ENCODE data around the gene AQP12B. TPM values are rescaled to one million over a fixed set of nuclear protein-coding genes. Genes with fewer than 3 reads are reported as not detected.

AQP12B gene
- total RNA-seq, 1 donor, result not detected

DNA sequence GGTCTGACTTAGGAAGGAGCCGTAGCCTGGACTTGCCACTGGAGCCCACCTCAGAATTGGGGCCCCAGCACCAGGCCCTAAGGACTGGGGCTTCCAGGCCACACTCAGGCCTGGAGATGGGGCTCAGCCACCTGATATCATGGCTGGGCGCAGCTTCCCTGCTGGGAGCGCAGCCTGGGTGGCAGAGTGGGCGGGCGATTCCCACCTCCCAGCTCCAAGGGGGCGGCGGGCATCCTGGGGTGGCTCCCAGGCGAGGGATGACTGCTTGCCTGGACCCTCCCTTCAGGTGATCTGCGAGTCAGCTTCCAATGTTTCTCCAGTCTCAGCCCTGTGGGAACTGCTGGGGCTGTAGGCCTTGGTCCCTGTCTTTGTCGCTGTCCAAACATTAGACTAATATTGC lies 37.3 kb downstream of the AQP12B start:
- TF ChIP-seq, protein P1, sequence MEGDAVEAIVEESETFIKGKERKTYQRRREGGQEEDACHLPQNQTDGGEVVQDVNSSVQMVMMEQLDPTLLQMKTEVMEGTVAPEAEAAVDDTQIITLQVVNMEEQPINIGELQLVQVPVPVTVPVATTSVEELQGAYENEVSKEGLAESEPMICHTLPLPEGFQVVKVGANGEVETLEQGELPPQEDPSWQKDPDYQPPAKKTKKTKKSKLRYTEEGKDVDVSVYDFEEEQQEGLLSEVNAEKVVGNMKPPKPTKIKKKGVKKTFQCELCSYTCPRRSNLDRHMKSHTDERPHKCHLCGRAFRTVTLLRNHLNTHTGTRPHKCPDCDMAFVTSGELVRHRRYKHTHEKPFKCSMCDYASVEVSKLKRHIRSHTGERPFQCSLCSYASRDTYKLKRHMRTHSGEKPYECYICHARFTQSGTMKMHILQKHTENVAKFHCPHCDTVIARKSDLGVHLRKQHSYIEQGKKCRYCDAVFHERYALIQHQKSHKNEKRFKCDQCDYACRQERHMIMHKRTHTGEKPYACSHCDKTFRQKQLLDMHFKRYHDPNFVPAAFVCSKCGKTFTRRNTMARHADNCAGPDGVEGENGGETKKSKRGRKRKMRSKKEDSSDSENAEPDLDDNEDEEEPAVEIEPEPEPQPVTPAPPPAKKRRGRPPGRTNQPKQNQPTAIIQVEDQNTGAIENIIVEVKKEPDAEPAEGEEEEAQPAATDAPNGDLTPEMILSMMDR (IDR thresholded peaks at IDR 0.05; ENCODE audit: insufficient read depth, low read depth, low read length), result no peak
- H3K4me3 ChIP-seq (ENCODE audit: low read depth, low read length), result no peak overlapping the region
- DNase-seq (ENCODE audit: low read depth), result no peak

DNA sequence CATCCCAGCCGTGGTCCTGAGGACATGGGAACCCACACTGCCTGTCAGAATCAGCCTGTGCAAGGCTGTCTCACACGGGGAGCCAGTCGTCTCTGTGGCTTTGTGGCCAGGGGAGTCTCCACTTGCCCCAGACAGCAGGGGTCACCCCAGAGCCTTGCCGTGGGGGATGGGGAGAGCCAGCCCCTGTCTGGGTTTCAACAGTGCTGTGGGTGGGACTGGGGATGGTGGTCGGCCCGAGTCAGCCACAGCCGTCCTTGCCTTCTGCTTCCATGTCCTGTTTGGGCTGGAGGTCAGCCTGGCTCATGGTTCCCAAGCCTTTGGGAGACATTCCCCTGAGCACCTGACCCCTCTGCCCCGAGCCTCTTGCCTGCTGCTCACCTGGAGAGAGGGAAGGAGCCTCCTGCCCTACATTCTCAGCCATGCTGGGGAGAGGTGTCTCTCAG lies 37.8 kb downstream of the AQP12B start:
- no peak for DNase-seq (ENCODE audit: low read depth)
- H3K4me3 ChIP-seq (ENCODE audit: low read depth, low read length), result no peak overlapping the region
- TF ChIP-seq, protein P1 (IDR thresholded peaks at IDR 0.05; ENCODE audit: insufficient read depth, low read depth, low read length), result no peak

DNA sequence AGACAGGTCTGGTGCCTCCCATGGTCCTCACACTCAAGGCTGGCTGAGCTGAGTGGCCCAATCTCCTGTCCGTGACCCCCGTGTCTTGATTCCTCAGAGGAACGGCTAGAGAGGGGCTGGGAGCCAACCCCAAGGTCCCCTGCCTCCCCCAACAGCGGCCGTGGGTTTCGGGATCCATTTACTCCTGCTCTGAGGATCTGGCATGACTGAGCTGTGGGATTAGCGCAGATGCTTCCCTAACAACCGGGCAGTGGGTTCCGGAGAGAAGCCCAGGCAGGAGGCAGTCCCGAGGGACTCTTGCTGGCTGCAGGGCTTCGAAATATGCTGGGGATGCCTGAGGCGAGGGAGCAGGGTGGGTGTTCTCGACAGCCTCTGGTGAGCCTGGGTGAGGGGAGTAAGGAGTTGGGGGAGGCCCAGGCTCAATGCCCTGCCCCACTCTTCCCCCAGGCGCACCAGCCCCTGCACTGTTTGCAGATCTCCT lies 38.5 kb downstream of the AQP12B start:
- no peak overlapping the region for H3K4me3 ChIP-seq (ENCODE audit: low read depth, low read length)
- DNase-seq (ENCODE audit: low read depth), result no peak
- TF ChIP-seq, protein P1 (IDR thresholded peaks at IDR 0.05; ENCODE audit: insufficient read depth, low read depth, low read length), result no peak

DNA sequence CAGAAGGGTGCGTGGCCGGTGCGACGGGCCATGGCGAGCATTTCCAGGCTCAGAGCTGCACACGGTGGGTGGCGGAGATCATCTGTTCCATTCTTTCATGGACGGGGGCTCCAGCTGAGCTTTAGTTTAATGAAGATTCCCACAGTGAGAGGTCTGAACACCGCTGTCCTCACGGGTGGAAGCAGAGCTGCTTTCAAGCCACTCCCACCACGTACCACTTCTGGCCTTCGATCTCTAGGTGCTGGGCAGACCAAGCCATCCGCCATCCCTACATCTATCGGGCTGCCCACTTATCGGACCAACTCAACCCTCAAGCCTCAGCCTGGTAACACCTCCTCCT lies 38.9 kb downstream of the AQP12B start:
- DNase-seq (ENCODE audit: low read depth), result no peak
- TF ChIP-seq, protein P1 (IDR thresholded peaks at IDR 0.05; ENCODE audit: insufficient read depth, low read depth, low read length), result no peak

DNA sequence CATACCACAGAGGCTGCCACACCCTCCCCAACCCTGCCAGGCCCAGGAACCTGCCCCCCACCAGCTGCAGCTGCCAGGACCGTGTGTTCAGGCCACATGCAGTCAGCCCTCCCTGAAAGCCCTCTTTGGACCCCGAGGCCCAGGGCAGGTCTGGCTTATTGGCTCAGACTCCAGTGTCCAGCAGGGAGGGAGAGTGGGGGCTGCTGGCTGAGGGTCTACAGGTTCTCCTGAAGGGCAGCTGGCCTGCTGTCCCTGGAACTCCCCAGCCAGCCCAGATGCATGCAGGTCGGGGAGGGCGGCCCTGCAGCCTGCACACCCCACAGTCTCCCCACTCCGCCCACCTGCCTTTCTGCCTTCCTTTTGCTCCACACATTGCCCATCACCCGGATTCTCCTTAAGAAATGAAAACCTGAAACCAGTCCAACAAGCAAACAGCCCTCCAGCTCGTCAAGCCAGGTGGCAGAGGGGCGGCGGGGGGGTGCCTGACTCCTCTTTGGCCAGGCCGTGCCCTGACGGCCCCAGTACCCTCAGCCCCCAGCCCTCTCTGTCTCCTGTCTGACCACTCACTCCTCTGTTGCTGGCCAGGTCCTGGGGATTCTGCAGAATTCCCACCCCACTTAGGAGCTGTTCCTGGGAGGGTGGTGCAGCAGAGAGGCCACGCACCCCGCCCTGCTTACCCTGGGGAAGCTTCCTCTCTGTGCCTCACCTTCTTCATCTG lies 39.4 kb downstream of the AQP12B start:
- H3K4me3 ChIP-seq (ENCODE audit: low read depth, low read length), result no peak overlapping the region
- TF ChIP-seq, protein P1 (IDR thresholded peaks at IDR 0.05; ENCODE audit: insufficient read depth, low read depth, low read length), result no peak
- no peak for DNase-seq (ENCODE audit: low read depth)

More for the DNA sequence above, 38.9 kb downstream of the AQP12B start:
- H3K4me3 ChIP-seq (ENCODE audit: low read depth, low read length), result no peak overlapping the region

DNA sequence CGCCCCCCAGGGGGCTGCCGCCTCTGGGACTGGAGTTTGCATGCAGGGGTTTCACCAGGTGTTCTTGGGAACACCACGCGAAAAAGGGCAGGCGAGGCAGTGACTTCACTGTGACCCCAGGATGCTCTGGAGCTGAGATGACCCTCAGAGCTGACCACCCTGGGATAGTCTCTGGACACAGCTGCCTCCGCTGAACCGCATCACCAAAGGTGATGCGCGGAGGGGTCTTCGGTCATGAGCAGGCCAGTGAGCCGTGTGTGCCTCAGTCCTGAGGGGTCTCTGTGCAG lies 39.9 kb downstream of the AQP12B start:
- no peak for DNase-seq (ENCODE audit: low read depth)
- TF ChIP-seq, protein P1 (IDR thresholded peaks at IDR 0.05; ENCODE audit: insufficient read depth, low read depth, low read length), result no peak
- no peak overlapping the region for H3K4me3 ChIP-seq (ENCODE audit: low read depth, low read length)
